ENCODE results near the gene HENMT1. TPM values are rescaled to one million over a fixed set of nuclear protein-coding genes. Genes with fewer than 3 reads are reported as not detected.

The HENMT1 gene
- total RNA-seq, 1 donor from 2014 or later, result 7.0 TPM

- no peak for DNase-seq (ENCODE audit: low spot score)
These were observed 32.9 kb downstream of the HENMT1 start for GRCh38 chr1:108627951-108628350.

GRCh38 chr1:108627256-108627655, 33.6 kb downstream of the HENMT1 start:
- DNase-seq (ENCODE audit: low spot score), result no peak

- DNase-seq (ENCODE audit: low spot score), result no peak
These were observed 36.8 kb downstream of the HENMT1 start for GRCh38 chr1:108624069-108624468.

GRCh38 chr1:108617724-108618056, 43.2 kb downstream of the HENMT1 start:
- no peak for DNase-seq (ENCODE audit: low spot score)

GRCh38 chr1:108617008-108617723, 43.7 kb downstream of the HENMT1 start:
- DNase-seq (ENCODE audit: low spot score), result no peak

- DNase-seq (ENCODE audit: low spot score), result no peak
These were observed 45.3 kb downstream of the HENMT1 start for GRCh38 chr1:108615544-108615943.

GRCh38 chr1:108612496-108612895, 48.4 kb downstream of the HENMT1 start:
- no peak for DNase-seq (ENCODE audit: low spot score)

GRCh38 chr1:108611984-108612383, 48.9 kb downstream of the HENMT1 start:
- no peak for DNase-seq (ENCODE audit: low spot score)

GRCh38 chr1:108610073-108610472, 50.8 kb downstream of the HENMT1 start:
- DNase-seq (ENCODE audit: low spot score), result no peak

- DNase-seq (ENCODE audit: low spot score), result no peak
These were observed 51.3 kb downstream of the HENMT1 start for GRCh38 chr1:108609483-108610049.

GRCh38 chr1:108606478-108606877, 54.4 kb downstream of the HENMT1 start:
- no peak for DNase-seq (ENCODE audit: low spot score)

- no peak for DNase-seq (ENCODE audit: low spot score)
These were observed 55.3 kb downstream of the HENMT1 start for GRCh38 chr1:108605633-108606032.

- DNase-seq (ENCODE audit: low spot score), result no peak
These were observed 59.0 kb downstream of the HENMT1 start for GRCh38 chr1:108601708-108602410.

- no peak for DNase-seq (ENCODE audit: low spot score)
These were observed 60.4 kb downstream of the HENMT1 start for GRCh38 chr1:108600504-108600903.

- DNase-seq (ENCODE audit: low spot score), result no peak
These were observed 62.6 kb downstream of the HENMT1 start for GRCh38 chr1:108598340-108598739.

Other genes with a start within 250 kb of the HENMT1 start
- not detected for gene NBPF6, start 210.8 kb downstream of the HENMT1 start, total RNA-seq
- 20.7 TPM for gene EEIG2, start 101.0 kb downstream of the HENMT1 start, total RNA-seq
- gene PRPF38B, start 31.2 kb upstream of the HENMT1 start, total RNA-seq, result 35.3 TPM
- gene FNDC7, start 51.8 kb upstream of the HENMT1 start, total RNA-seq, result not detected
- 73.8 TPM for gene STXBP3, start 85.6 kb upstream of the HENMT1 start, total RNA-seq
- gene AKNAD1, start 196.0 kb upstream of the HENMT1 start, total RNA-seq, result 0.37 TPM
- gene GPSM2, start 215.9 kb upstream of the HENMT1 start, total RNA-seq, result 4.6 TPM